H1 (cell line): ENCODE data around the gene TSC22D3.

Experiments used
- ASH2L ChIP-seq: fragments of 200-600, 300-600 bp; sonication (generic); IDR thresholded peaks from one replicate; pipeline ENCODE4 v1.7.1; 2017; ENCODE audit warnings: low read length
- CHD2 ChIP-seq: IDR thresholded peaks from 2 replicates; pipeline ENCODE4 v1.6.1; 2012; ENCODE audit warnings: low read length, improper control_type of control experiment
- POLR2A ChIP-seq, 2 experiments: IDR thresholded peaks; 1 replicate in 1 of 2; 2 replicates in 1 of 2; pipeline ENCODE4 v1.6.1; 2011; ENCODE audit warnings: low read depth in 2 of 2, low read length in 2 of 2, mild to moderate bottlenecking in 2 of 2; ENCODE audit errors: control extremely low read depth in 1 of 2
- RAD21 ChIP-seq, 2 experiments: IDR thresholded peaks in 1 of 2; conservative IDR thresholded peaks in 1 of 2; 2 replicates each; pipeline ENCODE4 v1.6.1; 2011; ENCODE audit warnings: low read depth in 2 of 2, low read length in 2 of 2, improper control_type of control experiment in 1 of 2, inconsistent platforms in 1 of 2, mild to moderate bottlenecking in 1 of 2, moderate library complexity in 1 of 2
- TCF12 ChIP-seq: IDR thresholded peaks from 2 replicates; pipeline ENCODE4 v1.6.1; 2011; ENCODE audit warnings: low read depth, mild to moderate bottlenecking, low read length
- TEAD4 ChIP-seq: IDR thresholded peaks from 2 replicates; pipeline ENCODE4 v1.6.1; 2012; ENCODE audit warnings: low read depth, low read length, inconsistent platforms, mixed read lengths
- ZNF274 ChIP-seq: IDR thresholded peaks from 2 replicates; pipeline ENCODE4 v1.7.0; 2012; ENCODE audit warnings: low read length, borderline replicate concordance; ENCODE audit errors: extremely low read depth
- TF ChIP-seq, protein P1 (sequence below): IDR thresholded peaks from 2 replicates; pipeline ENCODE4 v1.6.1; 2011; ENCODE audit warnings: low read depth, mild to moderate bottlenecking, low read length; ENCODE audit not compliant: insufficient read depth

DNA sequence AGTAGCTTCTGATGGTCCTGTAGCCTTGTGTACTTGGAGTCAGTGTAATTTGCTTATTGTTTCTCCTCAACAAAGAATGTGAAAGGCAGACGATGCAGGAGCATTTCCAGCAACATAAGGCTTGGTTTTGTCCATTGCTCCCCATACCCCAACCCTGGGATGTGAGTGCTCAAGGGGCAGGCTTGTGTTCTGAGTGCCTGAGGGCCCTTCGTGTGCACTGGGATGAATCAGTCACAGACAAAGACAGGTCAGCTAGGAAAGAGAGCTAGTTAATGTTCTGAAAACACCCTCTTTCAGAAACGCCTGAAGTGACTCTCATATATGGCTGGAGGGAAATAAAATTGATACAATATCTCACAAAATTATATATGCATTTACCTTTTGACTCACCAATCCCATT lies 88.1 kb downstream of the TSC22D3 start:
- TF ChIP-seq TEAD4 (no peak), POLR2A (IDR thresholded peaks at IDR 0.05; ENCODE audit: control extremely low read depth in 1 of 2, low read depth in 2 of 2, low read length in 2 of 2) (no peak), TCF12 (no peak), ZNF274 (no peak), RAD21 (IDR thresholded peaks at IDR 0.05 in 1 of 2, conservative IDR thresholded peaks at IDR 0.05 in 1 of 2; ENCODE audit: low read depth in 2 of 2, low read length in 2 of 2) (no peak), CHD2 (no peak), ASH2L (no peak)
- TF ChIP-seq, protein P1, sequence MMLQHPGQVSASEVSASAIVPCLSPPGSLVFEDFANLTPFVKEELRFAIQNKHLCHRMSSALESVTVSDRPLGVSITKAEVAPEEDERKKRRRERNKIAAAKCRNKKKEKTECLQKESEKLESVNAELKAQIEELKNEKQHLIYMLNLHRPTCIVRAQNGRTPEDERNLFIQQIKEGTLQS = no peak
